IMR-90 (cell line): ENCODE measurements around the gene STARD10. TPM values are rescaled to one million over a fixed set of nuclear protein-coding genes. Genes with fewer than 3 reads are reported as not detected.

Experiments
- ATAC-seq: fragments of 200-7000 bp; cut with Tn5 transposase; 2 replicates; pipeline ENCODE4 v1.9.1; 2020; ENCODE audit warnings: low read depth, mild to moderate bottlenecking, moderate library complexity
- BruUV-seq: library from RNA; stranded (reverse); fragments of 400-500 nt; replicated peaks from 2 replicates; lab custom pipeline; 2021; lab: Mats Ljungman, UMichigan
- CTCF ChIA-PET: fragments of 300-600 bp; formaldehyde crosslinking; extraction: SDS; loops from one replicate; lab custom pipeline; 2021; ENCODE audit warnings: antibody characterized with exemption; lab: Yijun Ruan, JAX
- POLR2A ChIA-PET: fragments of 300-600 bp; sonication (Branson Sonifier 250); formaldehyde crosslinking; loops from one replicate; lab custom pipeline; 2022; ENCODE audit warnings: antibody characterized with exemption; ENCODE audit not compliant: unreplicated experiment; lab: Charles Lee
- DNase-seq: peaks from one replicate; pipeline ENCODE4 v3.0.0; 2013
- H2AFZ ChIP-seq: replicated peaks from 2 replicates; pipeline ENCODE3; 2013; ENCODE audit warnings: low read length, mild to moderate bottlenecking; ENCODE audit not compliant: poor library complexity
- H2AK5ac ChIP-seq: 2 replicates; pipeline ENCODE4 v1.6.1; 2013; ENCODE audit warnings: low read depth, low read length, inconsistent platforms
- H2AK9ac ChIP-seq: replicated peaks from 2 replicates; pipeline ENCODE3; 2013; ENCODE audit warnings: mild to moderate bottlenecking, low read depth, low read length, moderate library complexity; ENCODE audit not compliant: poor library complexity
- H2BK120ac ChIP-seq: 2 replicates; pipeline ENCODE4 v1.6.1; 2013; ENCODE audit warnings: low read depth, low read length, inconsistent platforms
- H2BK15ac ChIP-seq: 3 replicates; pipeline ENCODE4 v1.6.1; 2013; ENCODE audit warnings: low read depth, low read length, inconsistent platforms
- H2BK20ac ChIP-seq: 2 replicates; pipeline ENCODE4 v1.6.1; 2013; ENCODE audit warnings: low read depth, mild to moderate bottlenecking, inconsistent platforms, low read length, moderate library complexity
- H2BK5ac ChIP-seq: 2 replicates; pipeline ENCODE4 v1.6.1; 2013; ENCODE audit warnings: mild to moderate bottlenecking, low read depth, low read length, inconsistent platforms; ENCODE audit not compliant: poor library complexity, severe bottlenecking
- H3K14ac ChIP-seq: replicated peaks from 2 replicates; pipeline ENCODE4 v1.6.1; 2013; ENCODE audit warnings: low read depth, low read length, inconsistent platforms
- H3K18ac ChIP-seq: 2 replicates; pipeline ENCODE4 v1.6.1; 2013; ENCODE audit warnings: low read depth, low read length, control low read depth
- H3K23ac ChIP-seq: 2 replicates; pipeline ENCODE4 v1.6.1; 2013; ENCODE audit warnings: low read depth, low read length, inconsistent platforms
- H3K27ac ChIP-seq: 2 replicates; pipeline ENCODE4 v1.5.1; 2013; ENCODE audit warnings: mild to moderate bottlenecking, control low read depth, low read length; ENCODE audit not compliant: insufficient read depth
- H3K27me3 ChIP-seq: 2 replicates; pipeline ENCODE4 v1.6.1; 2013; ENCODE audit warnings: low read length; ENCODE audit not compliant: control insufficient read depth, insufficient read depth
- H3K36me3 ChIP-seq: 2 replicates; pipeline ENCODE4 v1.6.1; 2013; ENCODE audit warnings: low read length, mixed read lengths; ENCODE audit not compliant: control insufficient read depth, insufficient read depth
- H3K4ac ChIP-seq: 2 replicates; pipeline ENCODE4 v1.6.1; 2013; ENCODE audit warnings: low read depth, low read length, inconsistent platforms
- H3K4me1 ChIP-seq: 2 replicates; pipeline ENCODE4 v1.6.1; 2013; ENCODE audit warnings: low read length, mixed read lengths; ENCODE audit not compliant: control insufficient read depth, insufficient read depth
- H3K4me2 ChIP-seq: 2 replicates; pipeline ENCODE4 v1.6.1; 2013; ENCODE audit warnings: low read depth, mild to moderate bottlenecking, control low read depth, low read length, moderate library complexity
- H3K4me3 ChIP-seq: 2 replicates; pipeline ENCODE4 v1.5.1; 2013; ENCODE audit warnings: low read depth, mild to moderate bottlenecking, control low read depth, low read length, moderate library complexity; ENCODE audit not compliant: insufficient read depth
- H3K56ac ChIP-seq: 2 replicates; pipeline ENCODE4 v1.6.1; 2013; ENCODE audit warnings: low read length, inconsistent platforms; ENCODE audit not compliant: insufficient read depth; ENCODE audit errors: extremely low read depth
- H3K79me1 ChIP-seq, 2 experiments: 2 replicates each; pipeline ENCODE4 v1.6.1; 2013; ENCODE audit warnings: low read length in 2 of 2, inconsistent platforms in 1 of 2, low read depth in 1 of 2
- H3K9ac ChIP-seq: 2 replicates; pipeline ENCODE4 v1.6.1; 2013; ENCODE audit warnings: low read depth, low read length, control low read depth
- H3K9me1 ChIP-seq: 2 replicates; pipeline ENCODE4 v1.6.1; 2013; ENCODE audit warnings: low read length, inconsistent platforms; ENCODE audit not compliant: insufficient read depth
- H3K9me3 ChIP-seq: 2 replicates; pipeline ENCODE4 v1.6.1; 2013; ENCODE audit warnings: low read length; ENCODE audit not compliant: control insufficient read depth, insufficient read depth
- H4K20me1 ChIP-seq: 2 replicates; pipeline ENCODE4 v1.6.1; 2013; ENCODE audit warnings: low read length, inconsistent platforms; ENCODE audit not compliant: insufficient read depth
- H4K5ac ChIP-seq: 2 replicates; pipeline ENCODE4 v1.6.1; 2013; ENCODE audit warnings: mild to moderate bottlenecking, low read depth, low read length, control low read depth
- H4K8ac ChIP-seq, 2 experiments: 2 replicates each; pipeline ENCODE4 v1.6.1; 2013; ENCODE audit warnings: low read depth in 2 of 2, low read length in 2 of 2, control low read depth in 1 of 2, inconsistent platforms in 1 of 2
- H4K91ac ChIP-seq: 2 replicates; pipeline ENCODE4 v1.6.1; 2013; ENCODE audit warnings: low read depth, low read length, inconsistent platforms; ENCODE audit not compliant: insufficient read depth
- BHLHE40 ChIP-seq: fragments of 150-350 bp; IDR thresholded peaks from 2 replicates; pipeline ENCODE4 v1.6.1; 2016; ENCODE audit warnings: mild to moderate bottlenecking, low read depth, low read length
- CEBPB ChIP-seq: IDR thresholded peaks from 2 replicates; pipeline ENCODE4 v1.6.1; 2012; ENCODE audit warnings: low read depth, low read length, improper control_type of control experiment
- CHD1 ChIP-seq: IDR thresholded peaks from 2 replicates; pipeline ENCODE4 v1.6.1; 2012; ENCODE audit warnings: low read depth, low read length, improper control_type of control experiment
- FOS ChIP-seq: fragments of 150-350 bp; IDR thresholded peaks from 2 replicates; pipeline ENCODE4 v1.6.1; 2016; ENCODE audit warnings: low read depth, low read length
- MAFK ChIP-seq: IDR thresholded peaks from 2 replicates; pipeline ENCODE4 v1.6.1; 2012; ENCODE audit warnings: low read depth, low read length, improper control_type of control experiment
- MAZ ChIP-seq: IDR thresholded peaks from 2 replicates; pipeline ENCODE4 v1.6.1; 2012; ENCODE audit warnings: low read depth, mild to moderate bottlenecking, low read length, improper control_type of control experiment, moderate library complexity, borderline replicate concordance
- MXI1 ChIP-seq: IDR thresholded peaks from 2 replicates; pipeline ENCODE4 v1.6.1; 2012; ENCODE audit warnings: low read depth, mild to moderate bottlenecking, low read length, moderate library complexity, borderline replicate concordance
- NFE2L2 ChIP-seq: fragments of 150-350 bp; IDR thresholded peaks from 2 replicates; pipeline ENCODE4 v1.6.1; 2016; ENCODE audit warnings: low read depth, mild to moderate bottlenecking, low read length
- POLR2A ChIP-seq: IDR thresholded peaks from 2 replicates; pipeline ENCODE4 v1.6.1; 2012; ENCODE audit warnings: mild to moderate bottlenecking, low read depth, low read length
- RAD21 ChIP-seq: IDR thresholded peaks from 2 replicates; pipeline ENCODE4 v1.6.1; 2012; ENCODE audit warnings: low read length, improper control_type of control experiment
- RCOR1 ChIP-seq: IDR thresholded peaks from 2 replicates; pipeline ENCODE4 v1.6.1; 2012; ENCODE audit warnings: mild to moderate bottlenecking, low read length, improper control_type of control experiment; ENCODE audit not compliant: insufficient replicate concordance
- RFX5 ChIP-seq: IDR thresholded peaks from 2 replicates; pipeline ENCODE4 v1.8.0; 2012; ENCODE audit warnings: low read depth, mild to moderate bottlenecking, low read length, moderate library complexity
- SMC3 ChIP-seq: fragments of 150-350 bp; IDR thresholded peaks from 2 replicates; pipeline ENCODE4 v1.6.1; 2016; ENCODE audit warnings: low read depth, mild to moderate bottlenecking, antibody characterized with exemption, low read length, moderate library complexity
- WGBS, 2 experiments: methylation state at CpG; one replicate each; pipeline versions ENCODE4 v1.1.5 to v1.1.7; 2013; ENCODE audit warnings: missing lambda C conversion rate in 2 of 2; ENCODE audit not compliant: insufficient read length in 1 of 2; ENCODE audit errors: extremely low coverage in 2 of 2; 5-methylcytosine and 5-hydroxymethylcytosine counted together
- dilution Hi-C: fragments of 300-500 bp; cut with HindIII; formaldehyde crosslinking; loops from one replicate; pipeline ENCODE4 v1.14.3; 2018; ENCODE audit warnings: low sequenced_read_pairs; ENCODE audit not compliant: unreplicated experiment
- in situ Hi-C: fragments of 300-500 bp; cut with MboI; formaldehyde crosslinking; loops from 3 replicates; pipeline ENCODE4 v1.14.3; 2019; ENCODE audit warnings: low sequenced_read_pairs, inconsistent platforms, mixed read lengths
- intact Hi-C: fragments of 100-400 bp; cut with micrococcal nuclease; formaldehyde crosslinking; loops from 2 replicates; pipeline ENCODE4 v1.10.0; 2022
- polyA plus RNA-seq, 3 experiments: library from polyadenylated mRNA; depleted of rRNA; stranded (reverse); fragments of >200 nt; gene quantifications; 2 replicates each; pipeline ENCODE4 v1.2.3, GENCODE V29; 2012; ENCODE audit warnings: low replicate concordance in 1 of 3
- total RNA-seq: library from RNA; depleted of rRNA; stranded (reverse); fragments of >200 nt; gene quantifications from 2 replicates; pipeline ENCODE4 v1.2.3, GENCODE V29; 2012
- TF ChIP-seq, protein P1 (sequence below): fragments of 150-350 bp; IDR thresholded peaks from 2 replicates; pipeline ENCODE4 v1.6.1; 2016; ENCODE audit warnings: low read depth, mild to moderate bottlenecking, low read length, moderate library complexity, borderline replicate concordance
- TF ChIP-seq, protein P2 (sequence below): fragments of 150-350 bp; IDR thresholded peaks from 2 replicates; pipeline ENCODE4 v1.6.1; 2017; ENCODE audit warnings: mild to moderate bottlenecking, antibody characterized with exemption, low read length, low read depth
- TF ChIP-seq, protein P3 (sequence below): conservative IDR thresholded peaks from 2 replicates; pipeline ENCODE4 v1.5.1; 2012; ENCODE audit warnings: mild to moderate bottlenecking, low read depth, low read length, improper control_type of control experiment

Gene STARD10
- total and polyA plus RNA-seq, 2 of the 4 experiments (the other 2 are of a cell fraction), result 23.8 to 37.4 TPM

DNA sequence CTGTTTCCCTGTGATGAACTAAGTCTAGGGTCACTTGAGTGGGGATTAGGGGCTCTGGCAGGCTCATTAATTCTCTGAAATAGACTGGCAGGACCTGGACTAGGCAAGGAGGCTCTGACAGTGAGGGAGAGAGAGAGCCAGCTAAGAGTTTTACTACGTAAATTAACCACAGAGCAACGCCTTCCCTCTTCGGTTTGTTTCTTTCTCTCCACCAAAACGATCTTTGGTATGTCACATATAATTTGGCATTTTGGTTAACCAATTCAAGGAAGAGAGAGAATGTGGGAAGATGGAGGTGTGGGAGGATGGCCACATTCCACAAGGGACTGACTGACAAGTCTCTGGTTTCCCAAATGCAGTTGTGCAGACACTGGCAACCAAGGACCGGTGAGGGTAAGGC lies 48.3 kb upstream of the STARD10 start:
- in situ Hi-C loops, result no loop called here
- CTCF ChIA-PET, result no interaction called here
- BruUV-seq, result no TSS peak

More for the DNA sequence above, 48.3 kb upstream of the STARD10 start:
- Histone ChIP-seq H2BK5ac (no peak overlapping the region), H2AFZ (no peak overlapping the region), H2AK5ac (no peak overlapping the region), H3K9me3 (no peaks in the 10 kb centered on the region), H3K9ac (no peak overlapping the region), H3K79me1 (peaks cover 6 to 18% of the 10 kb centered on the region in 2 experiments; a peak in 3 of 4 replicates), H3K56ac (no peak overlapping the region), H2BK120ac (peak overlapping the region; percentile 1; the same call in 1 of the 2 replicates), H3K23ac (no peak overlapping the region), H3K27me3 (no peaks in the 10 kb centered on the region), H2BK15ac (peak overlapping the region; percentile 47; the same call in 1 of the 3 replicates), H3K4me3 (no peak overlapping the region), H2BK20ac (peak overlapping the region; percentile 40; the same call in 1 of the 2 replicates), H2AK9ac (no peak overlapping the region), H3K4me2 (no peak overlapping the region), H4K8ac (no peak overlapping the region), H3K36me3 (peaks cover 14% of the 10 kb centered on the region), H3K14ac (no peak overlapping the region), H4K5ac (no peak overlapping the region), H3K27ac (no peak overlapping the region), H3K18ac (no peak overlapping the region), H4K20me1 (no peaks in the 10 kb centered on the region), H3K4ac (peak overlapping the region; percentile 29; the same call in 1 of the 2 replicates), H3K9me1 (peaks cover 20% of the 10 kb centered on the region), H3K4me1 (peaks cover 9% of the 10 kb centered on the region), H4K91ac (no peak overlapping the region)
- POLR2A ChIA-PET, result no interaction called here
- WGBS, 2 experiments, result no CpG with 5 or more reads among the region's 5 CpGs
- dilution Hi-C loops (no loop called here), intact Hi-C loops (no loop called here)
- ATAC-seq (no peak), DNase-seq (no peak)
- TF ChIP-seq, protein P1, sequence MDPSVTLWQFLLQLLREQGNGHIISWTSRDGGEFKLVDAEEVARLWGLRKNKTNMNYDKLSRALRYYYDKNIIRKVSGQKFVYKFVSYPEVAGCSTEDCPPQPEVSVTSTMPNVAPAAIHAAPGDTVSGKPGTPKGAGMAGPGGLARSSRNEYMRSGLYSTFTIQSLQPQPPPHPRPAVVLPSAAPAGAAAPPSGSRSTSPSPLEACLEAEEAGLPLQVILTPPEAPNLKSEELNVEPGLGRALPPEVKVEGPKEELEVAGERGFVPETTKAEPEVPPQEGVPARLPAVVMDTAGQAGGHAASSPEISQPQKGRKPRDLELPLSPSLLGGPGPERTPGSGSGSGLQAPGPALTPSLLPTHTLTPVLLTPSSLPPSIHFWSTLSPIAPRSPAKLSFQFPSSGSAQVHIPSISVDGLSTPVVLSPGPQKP, result no peak
- TF ChIP-seq RAD21 (no peak), SMC3 (no peak), MXI1 (no peak), BHLHE40 (no peak), MAFK (no peak), RFX5 (no peak), CEBPB (no peak), MAZ (no peak), RCOR1 (no peak), POLR2A (no peak), FOS (no peak), NFE2L2 (no peak), CHD1 (no peak)
- TF ChIP-seq, protein P2, sequence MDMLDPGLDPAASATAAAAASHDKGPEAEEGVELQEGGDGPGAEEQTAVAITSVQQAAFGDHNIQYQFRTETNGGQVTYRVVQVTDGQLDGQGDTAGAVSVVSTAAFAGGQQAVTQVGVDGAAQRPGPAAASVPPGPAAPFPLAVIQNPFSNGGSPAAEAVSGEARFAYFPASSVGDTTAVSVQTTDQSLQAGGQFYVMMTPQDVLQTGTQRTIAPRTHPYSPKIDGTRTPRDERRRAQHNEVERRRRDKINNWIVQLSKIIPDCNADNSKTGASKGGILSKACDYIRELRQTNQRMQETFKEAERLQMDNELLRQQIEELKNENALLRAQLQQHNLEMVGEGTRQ, result no peak
- TF ChIP-seq, protein P3, sequence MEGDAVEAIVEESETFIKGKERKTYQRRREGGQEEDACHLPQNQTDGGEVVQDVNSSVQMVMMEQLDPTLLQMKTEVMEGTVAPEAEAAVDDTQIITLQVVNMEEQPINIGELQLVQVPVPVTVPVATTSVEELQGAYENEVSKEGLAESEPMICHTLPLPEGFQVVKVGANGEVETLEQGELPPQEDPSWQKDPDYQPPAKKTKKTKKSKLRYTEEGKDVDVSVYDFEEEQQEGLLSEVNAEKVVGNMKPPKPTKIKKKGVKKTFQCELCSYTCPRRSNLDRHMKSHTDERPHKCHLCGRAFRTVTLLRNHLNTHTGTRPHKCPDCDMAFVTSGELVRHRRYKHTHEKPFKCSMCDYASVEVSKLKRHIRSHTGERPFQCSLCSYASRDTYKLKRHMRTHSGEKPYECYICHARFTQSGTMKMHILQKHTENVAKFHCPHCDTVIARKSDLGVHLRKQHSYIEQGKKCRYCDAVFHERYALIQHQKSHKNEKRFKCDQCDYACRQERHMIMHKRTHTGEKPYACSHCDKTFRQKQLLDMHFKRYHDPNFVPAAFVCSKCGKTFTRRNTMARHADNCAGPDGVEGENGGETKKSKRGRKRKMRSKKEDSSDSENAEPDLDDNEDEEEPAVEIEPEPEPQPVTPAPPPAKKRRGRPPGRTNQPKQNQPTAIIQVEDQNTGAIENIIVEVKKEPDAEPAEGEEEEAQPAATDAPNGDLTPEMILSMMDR, result no peak
